ENCODE measurements around the gene SIAE. TPM values are rescaled to one million over a fixed set of nuclear protein-coding genes. Genes with fewer than 3 reads are reported as not detected.

SIAE gene
- total and polyA plus RNA-seq, 2 of the 8 experiments (the other 6 are each of a cell fraction or from before 2014, with no cell fraction given), result 2.3 to 3.7 TPM

DNA sequence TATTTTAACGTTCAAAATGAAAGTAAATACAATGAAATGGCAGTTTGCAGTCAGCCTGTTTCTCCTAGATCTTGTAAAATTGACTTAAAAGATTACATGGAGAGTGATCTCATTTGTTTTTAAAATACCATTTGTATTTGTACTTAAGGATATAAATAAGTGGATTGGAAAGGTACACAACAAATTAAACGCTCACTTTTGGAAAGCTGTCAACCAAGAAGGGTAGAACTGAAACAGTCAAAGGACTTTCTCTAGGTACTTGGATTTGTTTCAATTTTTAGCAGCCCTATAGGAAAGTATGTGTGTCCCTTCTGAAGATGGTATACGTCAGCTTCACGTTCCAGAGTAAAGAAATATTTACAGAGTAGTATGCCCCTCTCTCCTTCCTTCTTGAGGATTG is 43.6 kb downstream of the SIAE start:
- no peak overlapping the region for H3K23ac ChIP-seq (ENCODE audit: insufficient read length)
- no peak overlapping the region for H2BK15ac ChIP-seq (ENCODE audit: low read length)
- H2AK5ac ChIP-seq (ENCODE audit: low read depth, low read length), result no peak overlapping the region
- no peak overlapping the region for H2BK5ac ChIP-seq (ENCODE audit: low read depth, low read length)
- H2BK120ac ChIP-seq (replicated peaks; ENCODE audit: low read depth, low read length), result no peak overlapping the region
- ChIA-PET POLR2A (ENCODE audit: partially characterized antibody) (interaction anchor here (1.2 kb wide), 1 partner anchor 10 kb away, joined by 4 read pairs; no protein-coding TSS in a partner anchor), CTCF (ENCODE audit: partially characterized antibody) (interaction anchor here (0.8 to 3.8 kb wide), 4 partner anchors 10 to 41 kb away, joined by 3 to 25 read pairs (median 4); no protein-coding TSS in a partner anchor)
- H2AFZ ChIP-seq (ENCODE audit: low read length), result no peak overlapping the region
- no peak overlapping the region for H3K56ac ChIP-seq (replicated peaks; ENCODE audit: insufficient read length, low read depth, low read length)
- H3K4me3 ChIP-seq (ENCODE audit: extremely low read depth in 1 of 4, insufficient read depth in 2 of 4, low read depth in 3 of 4, low read length in 4 of 4), result no peak overlapping the region
- no peak overlapping the region for H4K91ac ChIP-seq (replicated peaks; ENCODE audit: insufficient read length, low read length)
- H3K9me3 ChIP-seq (ENCODE audit: insufficient read depth in 2 of 2, low read depth in 1 of 2, low read length in 1 of 2), result no peaks in the 10 kb centered on the region
- peaks cover 0 to 3% of the 10 kb centered on the region in 2 experiments for H4K20me1 ChIP-seq (replicated peaks in 1 of 2; ENCODE audit: control insufficient read depth in 1 of 2, insufficient read depth in 2 of 2, low read length in 2 of 2)
- H3K9ac ChIP-seq (replicated peaks in 1 of 4; ENCODE audit: extremely low read depth in 1 of 4, low read depth in 3 of 4, low read length in 3 of 4), result no peak overlapping the region
- no peaks in the 10 kb centered on the region; the same call in 1 of the 2 replicates for H3K23me2 ChIP-seq (ENCODE audit: low read depth, low read length)
- H3K4me2 ChIP-seq (ENCODE audit: insufficient read depth in 1 of 2, low read depth in 2 of 2, low read length in 2 of 2), result no peak overlapping the region
- H3K14ac ChIP-seq (ENCODE audit: insufficient read length), result no peak overlapping the region
- no peak overlapping the region for H4K5ac ChIP-seq (ENCODE audit: insufficient read length, low read depth, low read length)
- H3K4me1 ChIP-seq (replicated peaks in 1 of 4; ENCODE audit: control insufficient read depth in 3 of 4, insufficient read depth in 4 of 4, low read length in 3 of 4), result no peaks in the 10 kb centered on the region
- no peak overlapping the region for H2BK12ac ChIP-seq (ENCODE audit: low read depth, low read length)
- H2BK20ac ChIP-seq (ENCODE audit: low read length), result no peak overlapping the region
- H3K36me3 ChIP-seq (ENCODE audit: control insufficient read depth in 2 of 4, insufficient read depth in 4 of 4, low read length in 3 of 4), result peaks cover 13 to 76% (median 59%) of the 10 kb centered on the region in 4 experiments
- FAIRE-seq (no peak), DNase-seq (ENCODE audit: low read depth in 1 of 2, low spot score in 2 of 2) (no peak)
- H3K27ac ChIP-seq (ENCODE audit: low read depth, low read length), result no peak overlapping the region
- no peak overlapping the region for H3K18ac ChIP-seq (ENCODE audit: extremely low read depth, low read length)
- H3K79me2 ChIP-seq (ENCODE audit: control insufficient read depth in 1 of 2, insufficient read depth in 2 of 2, low read length in 2 of 2), result no peaks in the 10 kb centered on the region; a peak in 1 of 4 replicates
- H3K4ac ChIP-seq (replicated peaks; ENCODE audit: insufficient read length, low read depth, low read length), result no peak overlapping the region
- H3K27me3 ChIP-seq (replicated peaks in 1 of 4; ENCODE audit: control insufficient read depth in 3 of 4, extremely low read depth in 1 of 4, insufficient read depth in 3 of 4, low read length in 3 of 4), result no peaks in the 10 kb centered on the region
- no peak overlapping the region for H4K8ac ChIP-seq (ENCODE audit: extremely low read depth, insufficient read depth, low read length)
- H3K79me1 ChIP-seq (ENCODE audit: low read depth, low read length), result no peaks in the 10 kb centered on the region
- WGBS, 2 experiments (ENCODE audit: extremely low coverage in 1 of 2, insufficient coverage in 1 of 2, insufficient read length in 1 of 2, insufficient replicate concordance in 2 of 2, low coverage in 1 of 2, low lambda C conversion rate in 2 of 2, missing lambda C conversion rate in 1 of 2), result 91% methylated on average over 4 of the region's 4 CpGs; no CpG with 5 or more reads in 1 of the 2 experiments
- TF ChIP-seq TAF1 (IDR thresholded peaks at IDR 0.05; ENCODE audit: low read depth, low read length), result no peak
- TF ChIP-seq, protein P1, sequence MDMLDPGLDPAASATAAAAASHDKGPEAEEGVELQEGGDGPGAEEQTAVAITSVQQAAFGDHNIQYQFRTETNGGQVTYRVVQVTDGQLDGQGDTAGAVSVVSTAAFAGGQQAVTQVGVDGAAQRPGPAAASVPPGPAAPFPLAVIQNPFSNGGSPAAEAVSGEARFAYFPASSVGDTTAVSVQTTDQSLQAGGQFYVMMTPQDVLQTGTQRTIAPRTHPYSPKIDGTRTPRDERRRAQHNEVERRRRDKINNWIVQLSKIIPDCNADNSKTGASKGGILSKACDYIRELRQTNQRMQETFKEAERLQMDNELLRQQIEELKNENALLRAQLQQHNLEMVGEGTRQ (IDR thresholded peaks at IDR 0.05; ENCODE audit: low read length), result no peak
- TF ChIP-seq, protein P2, sequence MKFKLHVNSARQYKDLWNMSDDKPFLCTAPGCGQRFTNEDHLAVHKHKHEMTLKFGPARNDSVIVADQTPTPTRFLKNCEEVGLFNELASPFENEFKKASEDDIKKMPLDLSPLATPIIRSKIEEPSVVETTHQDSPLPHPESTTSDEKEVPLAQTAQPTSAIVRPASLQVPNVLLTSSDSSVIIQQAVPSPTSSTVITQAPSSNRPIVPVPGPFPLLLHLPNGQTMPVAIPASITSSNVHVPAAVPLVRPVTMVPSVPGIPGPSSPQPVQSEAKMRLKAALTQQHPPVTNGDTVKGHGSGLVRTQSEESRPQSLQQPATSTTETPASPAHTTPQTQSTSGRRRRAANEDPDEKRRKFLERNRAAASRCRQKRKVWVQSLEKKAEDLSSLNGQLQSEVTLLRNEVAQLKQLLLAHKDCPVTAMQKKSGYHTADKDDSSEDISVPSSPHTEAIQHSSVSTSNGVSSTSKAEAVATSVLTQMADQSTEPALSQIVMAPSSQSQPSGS (IDR thresholded peaks at IDR 0.05; ENCODE audit: low read length), result no peak
- TF ChIP-seq CHD1 (IDR thresholded peaks at IDR 0.05; ENCODE audit: low read depth, low read length), result no peak
- TF ChIP-seq PHF8 (conservative IDR thresholded peaks at IDR 0.05; ENCODE audit: low read depth, low read length), result no peak
- no peak for TF ChIP-seq RXRA (IDR thresholded peaks at IDR 0.05; ENCODE audit: insufficient read depth, low read depth, low read length)
- TF ChIP-seq TAF7 (optimal IDR thresholded peaks at IDR 0.05; ENCODE audit: borderline replicate concordance, low read depth, low read length), result no peak
- no peak for TF ChIP-seq RAD21 (IDR thresholded peaks at IDR 0.05 in 1 of 2, conservative IDR thresholded peaks at IDR 0.05 in 1 of 2; ENCODE audit: low read depth in 2 of 2, low read length in 2 of 2)
- no peak for TF ChIP-seq HDAC6 (IDR thresholded peaks at IDR 0.05; ENCODE audit: low read depth, low read length)
- TF ChIP-seq BRCA1 (IDR thresholded peaks at IDR 0.05; ENCODE audit: low read depth, low read length), result no peak
- TF ChIP-seq SP1 (IDR thresholded peaks at IDR 0.05; ENCODE audit: low read depth, low read length), result no peak
